Hematopoietic multipotent progenitor cell treated with erythropoietin and hydrocortisone succinate and interleukin-3 and kit ligand, for 4 days (in vitro differentiated cells): ENCODE data around the gene C1orf226.

Experiments used
- DNase-seq: peaks from one replicate; pipeline ENCODE4 v3.0.0-alpha.2; 2015

The C1orf226 gene

GRCh38 chr1:162366671-162367070, 14.9 kb upstream of the C1orf226 start:
- DNase-seq = no peak

- no peak for DNase-seq
These were observed 14.5 kb upstream of the C1orf226 start for GRCh38 chr1:162367073-162367472.

- DNase-seq = no peak
These were observed 13.8 kb upstream of the C1orf226 start for GRCh38 chr1:162367772-162368171.

- DNase-seq = no peak
These were observed 13.1 kb upstream of the C1orf226 start for GRCh38 chr1:162368451-162368850.

- no peak for DNase-seq
These were observed 12.0 kb upstream of the C1orf226 start for GRCh38 chr1:162369571-162369970.

GRCh38 chr1:162370161-162370560, 11.4 kb upstream of the C1orf226 start:
- no peak for DNase-seq

GRCh38 chr1:162370721-162371120, 10.8 kb upstream of the C1orf226 start:
- DNase-seq = no peak

GRCh38 chr1:162371611-162372010, 9.9 kb upstream of the C1orf226 start:
- no peak for DNase-seq

GRCh38 chr1:162372159-162373071, 9.1 kb upstream of the C1orf226 start:
- peak; percentile 96 for DNase-seq

- no peak for DNase-seq
These were observed 8.5 kb upstream of the C1orf226 start for GRCh38 chr1:162373072-162373427.

- DNase-seq = no peak
These were observed 7.8 kb upstream of the C1orf226 start for GRCh38 chr1:162373541-162374260.

GRCh38 chr1:162374406-162374805, 7.1 kb upstream of the C1orf226 start:
- no peak for DNase-seq

GRCh38 chr1:162375463-162375862, 6.1 kb upstream of the C1orf226 start:
- DNase-seq = no peak

- DNase-seq = no peak
These were observed 4.8 kb upstream of the C1orf226 start, which contains the start of gene SPATA46 for GRCh38 chr1:162376691-162377090. TSS of gene SPATA46 (minus strand) at chr1:162376854. CDS start at chr1:162376790, 64 bp downstream.

- DNase-seq = no peak
These were observed 1.3 kb upstream of the C1orf226 start for GRCh38 chr1:162380061-162380846.

GRCh38 chr1:162381941-162382750, 618 bp downstream of the C1orf226 start:
- no peak for DNase-seq

GRCh38 chr1:162383091-162383490, 1.6 kb downstream of the C1orf226 start:
- DNase-seq = no peak

- no peak for DNase-seq
These were observed 2.0 kb downstream of the C1orf226 start for GRCh38 chr1:162383516-162383915.

GRCh38 chr1:162384116-162384515, 2.6 kb downstream of the C1orf226 start:
- no peak for DNase-seq

GRCh38 chr1:162384601-162385279, 3.2 kb downstream of the C1orf226 start:
- DNase-seq = no peak

- DNase-seq = no peak
These were observed 3.7 kb downstream of the C1orf226 start for GRCh38 chr1:162385280-162385623.

- DNase-seq = no peak
These were observed 4.2 kb downstream of the C1orf226 start for GRCh38 chr1:162385702-162386101.
